A673 (cell line): ENCODE results near the gene HOOK2. TPM values are rescaled to one million over a fixed set of nuclear protein-coding genes. Genes with fewer than 3 reads are reported as not detected.
"Not testable (repeated sequence)": the region's sequence is repeated elsewhere in the genome, so short reads cannot be mapped to it uniquely, and the experiment has no call there.

Source experiments
- BruUV-seq: library from RNA; stranded (reverse); fragments of 400-500 nt; replicated peaks from 2 replicates; lab custom pipeline; 2021; lab: Mats Ljungman, UMichigan
- CTCF ChIA-PET: fragments of 300-600 bp; sonication (Branson Sonifier 250); formaldehyde crosslinking; loops from one replicate; lab custom pipeline; 2022; ENCODE audit warnings: antibody characterized with exemption; lab: Charles Lee
- POLR2A ChIA-PET: fragments of 300-600 bp; sonication (Branson Sonifier 250); formaldehyde crosslinking; loops from one replicate; lab custom pipeline; 2022; ENCODE audit warnings: antibody characterized with exemption; ENCODE audit not compliant: low non-redundant PET; lab: Charles Lee
- DNase-seq: peaks from one replicate; pipeline ENCODE4 v3.0.0-alpha.2; 2015; ENCODE audit warnings: low spot score
- H3K27ac ChIP-seq: fragments of 200-600 bp; sonication (generic); 2 replicates; pipeline ENCODE4 v1.5.1; 2016; ENCODE audit warnings: mixed run types, low read depth, mild to moderate bottlenecking, mixed read lengths, antibody characterized with exemption, low read length; ENCODE audit not compliant: poor library complexity, severe bottlenecking
- H3K27me3 ChIP-seq: fragments of 200-600 bp; sonication (generic); replicated peaks from 2 replicates; pipeline ENCODE4 v1.6.1; 2017; ENCODE audit warnings: mixed run types, low read depth, mild to moderate bottlenecking, mixed read lengths, antibody characterized with exemption, low read length; ENCODE audit not compliant: insufficient read depth, poor library complexity
- H3K36me3 ChIP-seq: fragments of 200-600 bp; sonication (generic); 2 replicates; pipeline ENCODE4 v1.6.1; 2016; ENCODE audit warnings: mixed run types, mild to moderate bottlenecking, mixed read lengths, antibody characterized with exemption, low read length; ENCODE audit not compliant: insufficient read depth, poor library complexity, severe bottlenecking
- H3K4me1 ChIP-seq: fragments of 200-600 bp; sonication (generic); 2 replicates; pipeline ENCODE4 v1.6.1; 2017; ENCODE audit warnings: mixed run types, mild to moderate bottlenecking, mixed read lengths, antibody characterized with exemption, low read length; ENCODE audit not compliant: insufficient read depth, poor library complexity, severe bottlenecking
- H3K4me3 ChIP-seq: fragments of 200-600 bp; sonication (generic); 2 replicates; pipeline ENCODE4 v1.5.1; 2016; ENCODE audit warnings: low read depth, mixed run types, mild to moderate bottlenecking, mixed read lengths, low read length; ENCODE audit not compliant: poor library complexity, severe bottlenecking
- H3K9me3 ChIP-seq: fragments of 200-600 bp; sonication (generic); 2 replicates; pipeline ENCODE4 v1.6.1; 2016; ENCODE audit warnings: mixed run types, low read depth, mild to moderate bottlenecking, mixed read lengths, antibody characterized with exemption, low read length; ENCODE audit not compliant: poor library complexity, severe bottlenecking
- CTCF ChIP-seq: fragments of 300-800, 200-600 bp; sonication (generic); conservative IDR thresholded peaks from 2 replicates; pipeline ENCODE4 v1.5.1; 2017; ENCODE audit warnings: low read depth, mild to moderate bottlenecking, antibody characterized with exemption, low read length, moderate library complexity, mixed read lengths
- EZH2 ChIP-seq: fragments of 200-600 bp; sonication (generic); IDR thresholded peaks from 2 replicates; pipeline ENCODE4 v1.6.1; 2017; ENCODE audit warnings: borderline replicate concordance, low read depth, mild to moderate bottlenecking, mixed read lengths, antibody characterized with exemption, low read length; ENCODE audit not compliant: poor library complexity, severe bottlenecking
- intact Hi-C: fragments of 100-400 bp; cut with micrococcal nuclease; formaldehyde crosslinking; loops from one replicate; pipeline ENCODE4 v1.10.0; 2022; ENCODE audit not compliant: unreplicated experiment
- microRNA-seq: library from miRNA; unstranded; fragments of <30 nt; microRNA quantifications from one replicate; pipeline ENCODE4 v1.2.0, GENCODE V29; 2021
- total RNA-seq: library from RNA; stranded (reverse); gene quantifications from 2 replicates; pipeline ENCODE4 v1.2.3, GENCODE V29; 2021

HOOK2 gene
- total RNA-seq, 1 experiment from 2014 or later = 25.8 TPM

- no peak for TF ChIP-seq EZH2
- TF ChIP-seq CTCF = no peak
Measured at GRCh38 chr19:12715929-12716328, 59.4 kb downstream of the HOOK2 start.

GRCh38 chr19:12715102-12715501 is 60.2 kb downstream of the HOOK2 start:
- ChIA-PET POLR2A (no interaction called here), CTCF (no interaction called here)
- BruUV-seq = no TSS peak
- H3K4me3 ChIP-seq = no peak overlapping the region
- TF ChIP-seq CTCF = no peak
- TF ChIP-seq EZH2 = no peak
- peaks cover 85% of the 10 kb centered on the region for H3K36me3 ChIP-seq
- peaks cover under 1% of the 10 kb centered on the region for H3K4me1 ChIP-seq
- intact Hi-C loops = no loop called here
- DNase-seq = no peak
- no peaks in the 10 kb centered on the region for H3K27me3 ChIP-seq
- no peak overlapping the region for H3K27ac ChIP-seq
- H3K9me3 ChIP-seq = no peaks in the 10 kb centered on the region

More at GRCh38 chr19:12715929-12716328, 59.4 kb downstream of the HOOK2 start:
- peaks cover 76% of the 10 kb centered on the region for H3K36me3 ChIP-seq
- intact Hi-C loops = no loop called here
- no peaks in the 10 kb centered on the region for H3K27me3 ChIP-seq
- BruUV-seq = no TSS peak
- CTCF ChIA-PET = interaction anchor here (0.6 kb wide), 1 partner anchor 249 kb away, joined by 6 read pairs; no protein-coding TSS in a partner anchor
- POLR2A ChIA-PET = no interaction called here
- DNase-seq = no peak
- H3K4me1 ChIP-seq = peaks cover 5% of the 10 kb centered on the region
- H3K9me3 ChIP-seq = no peaks in the 10 kb centered on the region
- no peak overlapping the region for H3K4me3 ChIP-seq
- no peak overlapping the region for H3K27ac ChIP-seq

GRCh38 chr19:12713304-12713703 is 62.0 kb downstream of the HOOK2 start:
- DNase-seq, H3K4me3 ChIP-seq, intact Hi-C loops, H3K27me3 ChIP-seq, POLR2A ChIA-PET, H3K27ac ChIP-seq, CTCF ChIA-PET, BruUV-seq, H3K9me3 ChIP-seq, H3K4me1 ChIP-seq: not testable (repeated sequence)
- peaks cover 85% of the 10 kb centered on the region for H3K36me3 ChIP-seq

Small RNA genes lying within 50 kb of the gene (microRNA-seq; reads per million reads assigned to microRNA genes)
- gene MIR5684 = not detected

Other genes with a start within 250 kb of the HOOK2 start
- gene ZNF564, start 224.1 kb downstream of the HOOK2 start, total RNA-seq = 6.3 and 7.9 TPM in 2 replicates
- 7.7 and 9.5 TPM in 2 replicates for gene ZNF490, start 164.7 kb downstream of the HOOK2 start, total RNA-seq
- 22.9 and 26.0 TPM in 2 replicates for gene ZNF791, start 164.6 kb downstream of the HOOK2 start, total RNA-seq
- 64.4 and 67.1 TPM in 2 replicates for gene MAN2B1, start 108.8 kb downstream of the HOOK2 start, total RNA-seq
- gene WDR83, start 108.7 kb downstream of the HOOK2 start, total RNA-seq = 19.4 and 24.5 TPM in 2 replicates
- gene DHPS, start 93.7 kb downstream of the HOOK2 start, total RNA-seq = 117 and 127 TPM in 2 replicates
- not detected in 2 replicates for gene GNG14, start 87.6 kb downstream of the HOOK2 start, total RNA-seq
- 15.4 and 19.6 TPM in 2 replicates for gene FBXW9, start 78.9 kb downstream of the HOOK2 start, total RNA-seq
- 121 and 150 TPM in 2 replicates for gene TNPO2, start 51.6 kb downstream of the HOOK2 start, total RNA-seq
- 238 and 259 TPM in 2 replicates for gene TRIR, start 40.9 kb downstream of the HOOK2 start, total RNA-seq
- 91.7 and 92.6 TPM in 2 replicates for gene GET3, start 38.1 kb downstream of the HOOK2 start, total RNA-seq
- 0.13 TPM in 1 of 2 replicates, not detected in the other for gene BEST2, start 23.8 kb downstream of the HOOK2 start, total RNA-seq
- gene JUNB, start 15.9 kb upstream of the HOOK2 start, total RNA-seq = 27.7 and 28.6 TPM in 2 replicates
- gene PRDX2, start 26.2 kb upstream of the HOOK2 start, total RNA-seq = 406 and 429 TPM in 2 replicates
- 45.2 and 53.4 TPM in 2 replicates for gene THSD8, start 26.5 kb upstream of the HOOK2 start, total RNA-seq
- gene RNASEH2A, start 31.0 kb upstream of the HOOK2 start, total RNA-seq = 97.7 and 99.7 TPM in 2 replicates
- gene RTBDN, start 59.0 kb upstream of the HOOK2 start, total RNA-seq = 1.4 TPM in 1 of 2 replicates, not detected in the other
- gene MAST1, start 63.0 kb upstream of the HOOK2 start, total RNA-seq = 22.2 and 26.7 TPM in 2 replicates
- 22.7 and 27.8 TPM in 2 replicates for gene DNASE2, start 105.9 kb upstream of the HOOK2 start, total RNA-seq
- gene KLF1, start 111.6 kb upstream of the HOOK2 start, total RNA-seq = 0.30 and 0.57 TPM in 2 replicates
- 47.3 and 58.7 TPM in 2 replicates for gene GCDH, start 115.6 kb upstream of the HOOK2 start, total RNA-seq
- gene SYCE2, start 143.7 kb upstream of the HOOK2 start, total RNA-seq = 0.71 and 1.8 TPM in 2 replicates
- gene FARSA, start 158.2 kb upstream of the HOOK2 start, total RNA-seq = 150 and 162 TPM in 2 replicates
- 994 and 1,019 TPM in 2 replicates for gene CALR, start 163.1 kb upstream of the HOOK2 start, total RNA-seq
- gene RAD23A, start 170.3 kb upstream of the HOOK2 start, total RNA-seq = 183 and 186 TPM in 2 replicates
- 61.1 and 67.5 TPM in 2 replicates for gene GADD45GIP1, start 181.7 kb upstream of the HOOK2 start, total RNA-seq
- 0.17 TPM in 2 replicates for gene DAND5, start 194.0 kb upstream of the HOOK2 start, total RNA-seq
- gene NFIX, start 219.9 kb upstream of the HOOK2 start, total RNA-seq = 69.7 and 77.9 TPM in 2 replicates